ENCODE measurements around the gene SLC9A9. TPM values are rescaled to one million over a fixed set of nuclear protein-coding genes. Genes with fewer than 3 reads are reported as not detected.

Gene SLC9A9
- total and polyA plus RNA-seq, 10 of the 15 experiments (the other 5 are each of a cell fraction or from before 2014, with no cell fraction given), result 3.5 to 14.2 (median 9.3) TPM

DNA sequence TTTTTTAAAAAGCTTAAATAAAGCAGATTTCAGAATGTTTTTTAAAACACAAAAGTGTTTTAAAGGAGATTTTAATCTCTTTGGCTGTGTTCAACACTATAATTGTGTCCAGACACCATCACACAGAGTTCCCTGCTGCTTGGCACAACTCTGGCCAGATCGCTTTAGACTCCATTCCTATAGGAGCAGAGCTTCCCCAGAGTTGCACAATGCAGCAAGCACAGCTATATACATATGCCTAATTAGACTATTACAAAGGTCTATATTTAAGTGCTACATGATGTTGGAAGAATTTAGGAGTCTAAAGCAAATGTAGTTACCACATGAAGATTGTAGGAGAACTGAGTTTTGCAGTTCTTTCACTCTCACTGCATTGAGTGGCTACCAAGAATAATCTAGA, 11.2 kb downstream of the SLC9A9 start (continued):
- TF ChIP-seq MEF2A (IDR thresholded peaks at IDR 0.05; ENCODE audit: insufficient read depth, low read depth, low read length) (no peak), MTA2 (IDR thresholded peaks at IDR 0.05; ENCODE audit: low read depth) (no peak), NBN (IDR thresholded peaks at IDR 0.05) (no peak)
- TF ChIP-seq, protein P1, sequence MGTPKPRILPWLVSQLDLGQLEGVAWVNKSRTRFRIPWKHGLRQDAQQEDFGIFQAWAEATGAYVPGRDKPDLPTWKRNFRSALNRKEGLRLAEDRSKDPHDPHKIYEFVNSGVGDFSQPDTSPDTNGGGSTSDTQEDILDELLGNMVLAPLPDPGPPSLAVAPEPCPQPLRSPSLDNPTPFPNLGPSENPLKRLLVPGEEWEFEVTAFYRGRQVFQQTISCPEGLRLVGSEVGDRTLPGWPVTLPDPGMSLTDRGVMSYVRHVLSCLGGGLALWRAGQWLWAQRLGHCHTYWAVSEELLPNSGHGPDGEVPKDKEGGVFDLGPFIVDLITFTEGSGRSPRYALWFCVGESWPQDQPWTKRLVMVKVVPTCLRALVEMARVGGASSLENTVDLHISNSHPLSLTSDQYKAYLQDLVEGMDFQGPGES (IDR thresholded peaks at IDR 0.05), result no peak

GRCh38 chr3:143835312-143835711, 13.0 kb downstream of the SLC9A9 start:
- no peak overlapping the region for H3K9ac ChIP-seq (ENCODE audit: control insufficient read depth, insufficient read depth, low read length)
- no peaks in the 10 kb centered on the region for H3K27me3 ChIP-seq (replicated peaks in 1 of 2; ENCODE audit: control insufficient read depth in 2 of 2, insufficient read depth in 2 of 2, low read length in 1 of 2)
- no peak overlapping the region for H2AFZ ChIP-seq (ENCODE audit: control insufficient read depth, low read depth, low read length)
- in situ Hi-C loops (cut with MboI) (no loop called here), intact Hi-C loops (cut with micrococcal nuclease; ENCODE audit: unreplicated experiment) (no loop called here)
- H3K9me3 ChIP-seq (replicated peaks; ENCODE audit: control insufficient read depth, insufficient read depth, low read length), result no peaks in the 10 kb centered on the region
- ChIA-PET POLR2A (no interaction called here), SMC1A (ENCODE audit: uncharacterized antibody, unreplicated experiment) (no interaction called here), CTCF (no interaction called here), RAD21 (ENCODE audit: unreplicated experiment) (no interaction called here)
- no peak for FAIRE-seq
- ATAC-seq, result no peak
- H4K20me1 ChIP-seq (ENCODE audit: control insufficient read depth, insufficient read depth), result no peaks in the 10 kb centered on the region
- H3K79me2 ChIP-seq (ENCODE audit: control insufficient read depth, insufficient read depth, low read length), result no peaks in the 10 kb centered on the region; the same call in none of the 2 replicates
- H3K27ac ChIP-seq (ENCODE audit: control insufficient read depth, insufficient read depth), result no peak overlapping the region
- 50% methylated on average over 2 of the region's 2 CpGs for WGBS (ENCODE audit: insufficient coverage, insufficient replicate concordance, low lambda C conversion rate, missing lambda C conversion rate)
- peaks cover 15% of the 10 kb centered on the region for H3K4me1 ChIP-seq (ENCODE audit: control insufficient read depth, insufficient read depth, low read length)
- DNase-seq (ENCODE audit: low read depth, low spot score), result no peak
- H3K4me2 ChIP-seq (ENCODE audit: control insufficient read depth, insufficient read depth), result no peak overlapping the region
- no TSS peak for BruUV-seq (replicated peaks)
- no peak overlapping the region for H3K4me3 ChIP-seq
- H3K36me3 ChIP-seq (ENCODE audit: control insufficient read depth in 2 of 2, insufficient read depth in 2 of 2, low read length in 1 of 2), result no peaks in the 10 kb centered on the region
- TF ChIP-seq MTA3 (IDR thresholded peaks at IDR 0.05; ENCODE audit: borderline replicate concordance, low read length) (no peak), SP1 (IDR thresholded peaks at IDR 0.05; ENCODE audit: low read depth, low read length) (no peak), SMC3 (IDR thresholded peaks at IDR 0.05; ENCODE audit: borderline replicate concordance, low read length) (no peak), ASH2L (IDR thresholded peaks at IDR 0.05; ENCODE audit: borderline replicate concordance, low read depth) (no peak), KLF5 (IDR thresholded peaks at IDR 0.05; ENCODE audit: partially characterized antibody) (no peak), RBBP5 (conservative IDR thresholded peaks at IDR 0.05) (no peak), SUPT20H (IDR thresholded peaks at IDR 0.05; ENCODE audit: borderline replicate concordance, control insufficient read depth, low read depth, low read length) (no peak), KDM1A (IDR thresholded peaks at IDR 0.05; ENCODE audit: borderline replicate concordance) (no peak), MAX (IDR thresholded peaks at IDR 0.05; ENCODE audit: low read depth, low read length) (no peak), RFX5 (IDR thresholded peaks at IDR 0.05; ENCODE audit: low read depth, low read length) (no peak), BACH1 (IDR thresholded peaks at IDR 0.05; ENCODE audit: borderline replicate concordance) (no peak)
- TF ChIP-seq, protein P2, sequence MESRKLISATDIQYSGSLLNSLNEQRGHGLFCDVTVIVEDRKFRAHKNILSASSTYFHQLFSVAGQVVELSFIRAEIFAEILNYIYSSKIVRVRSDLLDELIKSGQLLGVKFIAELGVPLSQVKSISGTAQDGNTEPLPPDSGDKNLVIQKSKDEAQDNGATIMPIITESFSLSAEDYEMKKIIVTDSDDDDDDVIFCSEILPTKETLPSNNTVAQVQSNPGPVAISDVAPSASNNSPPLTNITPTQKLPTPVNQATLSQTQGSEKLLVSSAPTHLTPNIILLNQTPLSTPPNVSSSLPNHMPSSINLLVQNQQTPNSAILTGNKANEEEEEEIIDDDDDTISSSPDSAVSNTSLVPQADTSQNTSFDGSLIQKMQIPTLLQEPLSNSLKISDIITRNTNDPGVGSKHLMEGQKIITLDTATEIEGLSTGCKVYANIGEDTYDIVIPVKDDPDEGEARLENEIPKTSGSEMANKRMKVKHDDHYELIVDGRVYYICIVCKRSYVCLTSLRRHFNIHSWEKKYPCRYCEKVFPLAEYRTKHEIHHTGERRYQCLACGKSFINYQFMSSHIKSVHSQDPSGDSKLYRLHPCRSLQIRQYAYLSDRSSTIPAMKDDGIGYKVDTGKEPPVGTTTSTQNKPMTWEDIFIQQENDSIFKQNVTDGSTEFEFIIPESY (IDR thresholded peaks at IDR 0.05), result no peak
- TF ChIP-seq, protein P3, sequence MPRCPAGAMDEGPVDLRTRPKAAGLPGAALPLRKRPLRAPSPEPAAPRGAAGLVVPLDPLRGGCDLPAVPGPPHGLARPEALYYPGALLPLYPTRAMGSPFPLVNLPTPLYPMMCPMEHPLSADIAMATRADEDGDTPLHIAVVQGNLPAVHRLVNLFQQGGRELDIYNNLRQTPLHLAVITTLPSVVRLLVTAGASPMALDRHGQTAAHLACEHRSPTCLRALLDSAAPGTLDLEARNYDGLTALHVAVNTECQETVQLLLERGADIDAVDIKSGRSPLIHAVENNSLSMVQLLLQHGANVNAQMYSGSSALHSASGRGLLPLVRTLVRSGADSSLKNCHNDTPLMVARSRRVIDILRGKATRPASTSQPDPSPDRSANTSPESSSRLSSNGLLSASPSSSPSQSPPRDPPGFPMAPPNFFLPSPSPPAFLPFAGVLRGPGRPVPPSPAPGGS (IDR thresholded peaks at IDR 0.05; ENCODE audit: borderline replicate concordance, insufficient read depth, low read depth, low read length, poor library complexity, severe bottlenecking), result no peak
- TF ChIP-seq, protein P4, sequence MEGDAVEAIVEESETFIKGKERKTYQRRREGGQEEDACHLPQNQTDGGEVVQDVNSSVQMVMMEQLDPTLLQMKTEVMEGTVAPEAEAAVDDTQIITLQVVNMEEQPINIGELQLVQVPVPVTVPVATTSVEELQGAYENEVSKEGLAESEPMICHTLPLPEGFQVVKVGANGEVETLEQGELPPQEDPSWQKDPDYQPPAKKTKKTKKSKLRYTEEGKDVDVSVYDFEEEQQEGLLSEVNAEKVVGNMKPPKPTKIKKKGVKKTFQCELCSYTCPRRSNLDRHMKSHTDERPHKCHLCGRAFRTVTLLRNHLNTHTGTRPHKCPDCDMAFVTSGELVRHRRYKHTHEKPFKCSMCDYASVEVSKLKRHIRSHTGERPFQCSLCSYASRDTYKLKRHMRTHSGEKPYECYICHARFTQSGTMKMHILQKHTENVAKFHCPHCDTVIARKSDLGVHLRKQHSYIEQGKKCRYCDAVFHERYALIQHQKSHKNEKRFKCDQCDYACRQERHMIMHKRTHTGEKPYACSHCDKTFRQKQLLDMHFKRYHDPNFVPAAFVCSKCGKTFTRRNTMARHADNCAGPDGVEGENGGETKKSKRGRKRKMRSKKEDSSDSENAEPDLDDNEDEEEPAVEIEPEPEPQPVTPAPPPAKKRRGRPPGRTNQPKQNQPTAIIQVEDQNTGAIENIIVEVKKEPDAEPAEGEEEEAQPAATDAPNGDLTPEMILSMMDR (IDR thresholded peaks at IDR 0.05 in 2 of 3, conservative IDR thresholded peaks at IDR 0.05 in 1 of 3; ENCODE audit: control insufficient read depth in 2 of 3, extremely low read depth in 1 of 3, insufficient read depth in 1 of 3, low read depth in 3 of 3, low read length in 3 of 3), result no peak
